ENCODE data around the gene HCN3. TPM values are rescaled to one million over a fixed set of nuclear protein-coding genes. Genes with fewer than 3 reads are reported as not detected.

HCN3 gene
- total and polyA plus RNA-seq, 2 of the 13 experiments (the other 11 are each of a cell fraction or from before 2014, with no cell fraction given): 2.4 to 10.2 TPM

DNA sequence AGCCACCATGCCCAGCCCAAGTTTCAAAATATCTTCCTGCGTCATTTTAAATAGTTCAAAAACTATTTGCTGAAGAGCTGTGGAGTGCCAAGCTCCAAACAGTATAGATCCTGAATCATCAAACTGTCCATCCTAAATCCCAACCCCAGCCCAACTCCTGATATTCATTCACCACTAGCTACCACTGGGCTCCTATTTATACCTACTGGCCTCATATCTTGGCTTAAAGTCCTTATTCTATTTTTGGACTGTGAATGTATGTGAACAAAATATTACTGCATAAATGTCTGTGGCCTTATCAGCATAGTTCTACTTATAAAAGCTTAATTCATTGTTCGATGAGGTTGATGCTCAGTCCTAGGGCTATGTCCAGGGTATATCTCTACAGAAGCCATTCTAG lies 9.9 kb upstream of the HCN3 start (continued):
- TF ChIP-seq, protein P1, sequence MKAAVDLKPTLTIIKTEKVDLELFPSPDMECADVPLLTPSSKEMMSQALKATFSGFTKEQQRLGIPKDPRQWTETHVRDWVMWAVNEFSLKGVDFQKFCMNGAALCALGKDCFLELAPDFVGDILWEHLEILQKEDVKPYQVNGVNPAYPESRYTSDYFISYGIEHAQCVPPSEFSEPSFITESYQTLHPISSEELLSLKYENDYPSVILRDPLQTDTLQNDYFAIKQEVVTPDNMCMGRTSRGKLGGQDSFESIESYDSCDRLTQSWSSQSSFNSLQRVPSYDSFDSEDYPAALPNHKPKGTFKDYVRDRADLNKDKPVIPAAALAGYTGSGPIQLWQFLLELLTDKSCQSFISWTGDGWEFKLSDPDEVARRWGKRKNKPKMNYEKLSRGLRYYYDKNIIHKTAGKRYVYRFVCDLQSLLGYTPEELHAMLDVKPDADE (CRISPR knock-in tag; IDR thresholded peaks at IDR 0.05): no peak
- TF ChIP-seq, protein P2, sequence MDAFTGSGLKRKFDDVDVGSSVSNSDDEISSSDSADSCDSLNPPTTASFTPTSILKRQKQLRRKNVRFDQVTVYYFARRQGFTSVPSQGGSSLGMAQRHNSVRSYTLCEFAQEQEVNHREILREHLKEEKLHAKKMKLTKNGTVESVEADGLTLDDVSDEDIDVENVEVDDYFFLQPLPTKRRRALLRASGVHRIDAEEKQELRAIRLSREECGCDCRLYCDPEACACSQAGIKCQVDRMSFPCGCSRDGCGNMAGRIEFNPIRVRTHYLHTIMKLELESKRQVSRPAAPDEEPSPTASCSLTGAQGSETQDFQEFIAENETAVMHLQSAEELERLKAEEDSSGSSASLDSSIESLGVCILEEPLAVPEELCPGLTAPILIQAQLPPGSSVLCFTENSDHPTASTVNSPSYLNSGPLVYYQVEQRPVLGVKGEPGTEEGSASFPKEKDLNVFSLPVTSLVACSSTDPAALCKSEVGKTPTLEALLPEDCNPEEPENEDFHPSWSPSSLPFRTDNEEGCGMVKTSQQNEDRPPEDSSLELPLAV (CRISPR knock-in tag; conservative IDR thresholded peaks at IDR 0.05; ENCODE audit: low read depth): no peak
- TF ChIP-seq HOXA5 (CRISPR knock-in tag; IDR thresholded peaks at IDR 0.05) (no peak), CAMTA2 (CRISPR knock-in tag; IDR thresholded peaks at IDR 0.05; ENCODE audit: borderline replicate concordance) (no peak), MAFG (CRISPR knock-in tag; IDR thresholded peaks at IDR 0.05) (no peak), TEAD3 (CRISPR knock-in tag; optimal IDR thresholded peaks at IDR 0.05; ENCODE audit: borderline replicate concordance) (no peak), ZNF572 (CRISPR knock-in tag; IDR thresholded peaks at IDR 0.05) (no peak), RNF2 (conservative IDR thresholded peaks at IDR 0.05; ENCODE audit: low read depth) (no peak), ARNTL (CRISPR knock-in tag; IDR thresholded peaks at IDR 0.05) (no peak), ZFP36 (IDR thresholded peaks at IDR 0.05; ENCODE audit: borderline replicate concordance, low read depth, low read length, partially characterized antibody) (no peak)
- TF ChIP-seq, protein P3, sequence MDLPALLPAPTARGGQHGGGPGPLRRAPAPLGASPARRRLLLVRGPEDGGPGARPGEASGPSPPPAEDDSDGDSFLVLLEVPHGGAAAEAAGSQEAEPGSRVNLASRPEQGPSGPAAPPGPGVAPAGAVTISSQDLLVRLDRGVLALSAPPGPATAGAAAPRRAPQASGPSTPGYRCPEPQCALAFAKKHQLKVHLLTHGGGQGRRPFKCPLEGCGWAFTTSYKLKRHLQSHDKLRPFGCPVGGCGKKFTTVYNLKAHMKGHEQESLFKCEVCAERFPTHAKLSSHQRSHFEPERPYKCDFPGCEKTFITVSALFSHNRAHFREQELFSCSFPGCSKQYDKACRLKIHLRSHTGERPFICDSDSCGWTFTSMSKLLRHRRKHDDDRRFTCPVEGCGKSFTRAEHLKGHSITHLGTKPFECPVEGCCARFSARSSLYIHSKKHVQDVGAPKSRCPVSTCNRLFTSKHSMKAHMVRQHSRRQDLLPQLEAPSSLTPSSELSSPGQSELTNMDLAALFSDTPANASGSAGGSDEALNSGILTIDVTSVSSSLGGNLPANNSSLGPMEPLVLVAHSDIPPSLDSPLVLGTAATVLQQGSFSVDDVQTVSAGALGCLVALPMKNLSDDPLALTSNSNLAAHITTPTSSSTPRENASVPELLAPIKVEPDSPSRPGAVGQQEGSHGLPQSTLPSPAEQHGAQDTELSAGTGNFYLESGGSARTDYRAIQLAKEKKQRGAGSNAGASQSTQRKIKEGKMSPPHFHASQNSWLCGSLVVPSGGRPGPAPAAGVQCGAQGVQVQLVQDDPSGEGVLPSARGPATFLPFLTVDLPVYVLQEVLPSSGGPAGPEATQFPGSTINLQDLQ (CRISPR knock-in tag; IDR thresholded peaks at IDR 0.05): no peak
